ELR (cell line): Measurements from ENCODE around the gene PAM.
"Not testable (repeated sequence)": the region's sequence is repeated elsewhere in the genome, so short reads cannot be mapped to it uniquely, and the experiment has no call there.

Experiments used
- DNase-seq: peaks from one replicate; pipeline ENCODE4 v3.0.0-alpha.2; 2015; ENCODE audit warnings: low read depth

PAM gene

DNA sequence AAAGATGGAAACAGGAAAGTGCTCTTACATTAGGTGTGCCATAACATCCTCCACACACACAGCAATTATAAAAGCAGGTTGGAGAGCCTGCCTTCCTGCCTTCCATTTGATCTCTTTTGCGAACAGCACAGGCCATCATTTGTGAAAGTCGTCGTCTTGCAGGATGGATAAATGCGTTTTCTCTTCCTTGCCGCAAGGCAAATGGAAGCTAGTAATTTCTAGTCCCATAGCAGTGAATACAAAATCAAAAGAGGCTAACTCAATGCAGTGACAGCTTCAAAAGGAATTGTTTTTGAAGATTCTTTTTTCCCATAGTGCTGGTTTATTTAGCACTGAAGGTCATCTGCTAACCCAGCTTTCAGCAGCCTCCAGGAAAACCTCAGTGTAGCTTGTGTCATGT, 186.0 kb downstream of the PAM start:
- DNase-seq, result no peak

DNA sequence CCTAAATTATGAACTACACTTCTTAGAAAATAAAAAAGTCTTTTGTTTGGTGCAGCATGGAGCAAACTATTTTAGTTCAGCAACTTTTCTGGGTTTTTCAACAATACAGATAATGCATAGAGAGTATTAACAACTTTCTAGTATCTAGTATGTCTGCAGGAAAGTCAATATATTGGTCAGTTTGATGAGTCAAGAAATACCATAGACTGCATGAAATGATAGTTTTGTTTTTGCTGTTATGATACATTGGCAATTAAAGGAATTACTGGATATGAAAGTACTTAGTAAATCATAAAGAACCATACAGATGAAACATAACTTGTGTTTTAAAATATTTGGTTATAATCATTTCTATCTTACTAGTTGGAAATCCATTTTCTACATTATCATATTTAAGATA, 191.3 kb downstream of the PAM start:
- no peak for DNase-seq

- no peak for DNase-seq
Observed at GRCh38 chr5:102946971-102947370, 191.9 kb downstream of the PAM start.

DNA sequence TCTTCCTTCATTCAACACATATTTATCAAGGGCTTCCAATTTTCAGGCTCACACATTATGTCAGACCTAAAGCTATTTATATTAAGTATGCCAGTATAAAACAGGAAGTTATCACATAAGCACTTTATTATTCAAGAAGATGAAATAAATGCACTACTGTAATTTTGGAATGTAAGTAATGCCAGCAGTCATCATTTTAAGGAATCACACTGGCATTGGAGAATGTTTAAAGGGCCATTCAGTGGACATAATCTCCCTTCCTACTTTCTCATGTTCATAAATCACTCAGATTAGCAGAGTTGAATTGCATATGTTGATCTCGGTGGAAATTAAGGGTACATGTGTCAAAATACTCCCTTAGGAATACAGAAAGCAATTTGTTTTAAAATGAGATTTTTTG, 200.4 kb downstream of the PAM start:
- no peak for DNase-seq

GRCh38 chr5:102956599-102956998, 201.5 kb downstream of the PAM start:
- no peak for DNase-seq

DNA sequence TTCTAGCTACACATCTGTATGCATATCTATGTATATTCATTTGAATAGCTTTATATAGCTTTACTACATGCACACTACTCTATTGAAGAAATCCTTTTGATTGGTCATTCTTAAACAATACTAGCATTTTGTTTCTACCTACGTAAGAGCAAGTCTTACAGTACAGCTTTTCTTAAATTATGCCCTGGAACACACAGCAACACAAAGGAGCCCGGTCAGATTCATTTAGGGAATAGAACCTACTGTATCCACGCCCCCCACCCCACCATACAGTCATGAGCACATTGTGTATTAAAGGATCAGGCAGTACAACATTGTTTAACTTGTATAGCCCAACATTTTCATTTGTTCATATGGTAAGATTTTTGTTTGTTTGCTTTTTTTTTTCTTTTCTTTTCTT, 202.0 kb downstream of the PAM start:
- DNase-seq, result no peak

GRCh38 chr5:102958481-102959011, 203.4 kb downstream of the PAM start:
- DNase-seq, result peak; percentile 61

- peak; percentile 95 for DNase-seq
Observed at GRCh38 chr5:102959055-102959454, 203.9 kb downstream of the PAM start.

GRCh38 chr5:102961671-102962070, 206.6 kb downstream of the PAM start:
- DNase-seq, result no peak

GRCh38 chr5:102965653-102966052, 210.5 kb downstream of the PAM start:
- no peak for DNase-seq

DNA sequence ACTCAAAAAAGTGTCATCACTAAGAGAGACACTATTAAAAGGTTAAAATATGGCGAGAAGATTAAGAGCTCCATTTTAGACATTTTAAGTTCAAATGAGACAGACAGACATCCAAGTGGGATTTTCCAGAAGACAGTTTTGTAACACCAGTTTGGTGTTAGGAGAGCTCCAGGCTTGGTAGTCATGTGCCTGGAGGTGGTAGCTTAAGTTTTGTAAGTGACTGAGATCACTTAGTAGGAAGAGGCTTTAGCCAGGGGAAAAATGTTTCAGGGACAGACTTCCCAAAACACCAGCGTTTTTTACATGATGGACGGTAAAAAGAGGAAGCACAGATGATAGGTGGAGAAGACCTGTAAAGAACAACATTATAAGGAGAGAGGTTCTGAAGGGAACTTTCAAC, 214.5 kb downstream of the PAM start:
- no peak for DNase-seq

DNA sequence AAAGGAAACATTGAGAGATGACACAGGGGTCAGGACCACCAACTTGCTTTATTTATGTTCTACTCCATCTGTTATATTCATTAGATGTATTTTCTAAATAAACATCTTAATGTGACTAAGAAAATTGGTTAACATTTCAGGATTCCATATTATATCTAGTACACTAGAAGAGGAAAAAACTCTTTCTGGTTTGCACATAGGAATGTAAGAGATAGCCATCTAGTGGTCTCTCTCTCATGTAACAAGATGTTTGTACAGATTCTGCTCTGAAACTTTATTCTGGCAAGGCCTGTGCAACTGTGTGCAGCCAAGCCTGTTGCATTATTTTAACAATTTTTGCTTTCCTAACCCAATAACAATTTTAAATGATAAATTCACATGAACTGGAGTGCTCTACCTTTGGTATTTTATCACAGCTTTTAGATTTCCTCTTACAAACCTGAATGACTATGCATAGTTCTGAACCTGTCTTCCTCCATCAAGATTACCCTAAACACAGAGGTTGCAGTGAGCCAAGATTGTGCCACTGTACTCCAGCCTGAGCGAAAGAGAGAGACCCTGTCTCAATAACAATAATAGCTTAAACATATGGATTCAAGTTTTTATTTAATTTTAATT, 216.7 kb downstream of the PAM start:
- DNase-seq, result peak; percentile 64

DNA sequence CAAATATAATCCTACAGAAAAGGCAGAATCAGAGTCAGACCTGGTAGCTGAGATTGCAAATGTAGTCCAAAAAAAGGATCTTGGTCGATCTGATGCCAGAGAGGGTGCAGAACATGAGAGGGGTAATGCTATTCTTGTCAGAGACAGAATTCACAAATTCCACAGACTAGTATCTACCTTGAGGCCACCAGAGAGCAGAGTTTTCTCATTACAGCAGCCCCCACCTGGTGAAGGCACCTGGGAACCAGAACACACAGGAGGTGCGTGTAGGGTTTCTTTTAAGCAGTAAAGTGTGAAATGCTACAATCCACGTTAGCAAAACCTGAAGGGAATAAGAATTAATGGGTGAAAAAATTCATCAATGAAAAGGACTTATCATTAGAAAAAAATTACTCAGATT, 219.1 kb downstream of the PAM start:
- DNase-seq, result no peak

DNA sequence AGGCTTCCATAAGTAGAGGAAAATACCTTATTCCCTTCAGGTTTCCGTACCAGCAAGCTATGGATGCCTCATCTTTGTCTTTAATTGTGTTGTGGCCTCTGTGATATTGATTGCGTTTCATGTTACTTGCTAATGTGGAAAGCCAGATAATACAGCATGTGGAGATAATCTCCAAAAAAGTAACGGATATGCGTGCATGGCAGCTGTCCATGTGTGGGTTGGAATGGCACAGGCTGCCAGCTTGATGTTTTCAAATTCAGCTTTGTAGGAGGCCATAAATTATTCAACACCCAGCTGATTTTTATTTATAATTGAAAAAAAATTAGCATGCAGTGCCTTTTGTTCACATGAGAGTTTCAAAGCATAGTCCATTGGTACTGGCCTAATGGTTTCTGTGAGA, 219.9 kb downstream of the PAM start:
- no peak for DNase-seq

- peak; percentile 61 for DNase-seq
Observed at GRCh38 chr5:102975457-102976182, 220.5 kb downstream of the PAM start.

DNA sequence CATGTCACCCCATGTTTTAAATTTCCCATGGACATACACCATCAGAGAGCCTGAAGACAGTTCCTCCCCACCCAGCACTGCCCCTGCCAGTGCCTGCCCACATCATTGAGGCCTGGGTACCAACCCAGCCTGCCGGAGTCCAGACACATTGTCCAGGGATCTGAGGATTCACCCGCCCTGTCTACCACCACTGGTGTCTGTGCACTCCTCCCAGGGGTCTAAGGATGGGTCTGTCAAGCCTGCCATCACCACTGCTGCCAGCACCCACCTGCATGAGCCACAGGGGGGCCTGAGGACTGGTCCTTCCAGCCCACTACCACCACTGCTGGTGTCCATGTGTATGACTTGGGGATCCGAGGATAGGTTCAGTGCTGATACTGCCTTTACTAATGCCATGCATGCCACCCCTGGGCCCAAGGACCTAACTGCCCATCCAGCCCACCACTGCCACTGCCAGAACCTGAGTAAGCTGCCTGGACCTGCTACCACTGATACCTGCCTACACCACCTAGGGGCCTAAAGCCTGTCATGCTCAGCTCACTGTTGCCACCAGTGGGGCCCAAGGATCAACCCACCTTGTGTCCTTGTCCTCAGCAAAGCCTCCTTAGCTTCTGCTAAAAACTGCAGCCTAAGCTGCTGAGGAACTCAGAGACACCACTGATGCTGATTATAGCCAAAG, 227.0 kb downstream of the PAM start:
- DNase-seq, result no peak

- no peak for DNase-seq
Observed at GRCh38 chr5:102986074-102986473, 231.0 kb downstream of the PAM start.

DNA sequence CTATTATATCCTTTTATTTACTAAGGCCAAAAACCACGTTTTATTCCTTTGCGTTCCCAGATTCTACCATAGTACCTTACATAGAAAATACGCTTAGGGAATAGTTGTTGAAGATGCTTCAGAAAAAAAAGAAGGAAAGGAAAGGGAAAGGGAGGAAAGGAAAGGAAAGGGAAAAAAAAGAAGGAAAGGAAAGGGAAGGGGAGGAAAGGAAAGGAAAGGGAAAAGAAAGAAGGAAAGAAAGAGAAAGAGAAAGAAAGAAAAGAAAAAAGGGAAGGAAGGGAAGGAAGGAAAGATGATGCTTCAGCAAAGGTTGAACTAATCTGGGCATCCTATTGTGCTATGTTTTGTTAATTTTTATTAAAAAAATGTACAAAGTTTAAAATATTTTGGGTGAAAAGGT, 233.4 kb downstream of the PAM start:
- DNase-seq, result no peak

DNA sequence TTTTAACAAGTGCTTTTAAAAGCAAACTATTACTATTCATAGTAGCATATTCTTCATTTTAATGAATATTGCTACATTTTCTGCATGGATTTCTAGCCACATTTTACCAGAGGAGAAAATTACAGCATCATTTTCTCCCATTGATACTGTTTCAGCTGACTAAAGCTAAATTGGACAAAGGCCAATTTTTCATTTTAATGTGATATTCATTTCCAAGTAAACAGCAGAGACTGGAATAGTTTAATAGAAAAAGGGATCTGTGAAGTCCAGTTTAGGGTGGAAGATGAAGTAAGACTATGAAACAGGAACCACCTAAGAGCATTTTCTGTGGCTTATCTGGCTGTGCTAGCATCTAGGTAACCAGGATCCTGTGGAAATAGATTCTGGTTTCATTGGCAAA, 236.7 kb downstream of the PAM start:
- DNase-seq, result no peak

DNA sequence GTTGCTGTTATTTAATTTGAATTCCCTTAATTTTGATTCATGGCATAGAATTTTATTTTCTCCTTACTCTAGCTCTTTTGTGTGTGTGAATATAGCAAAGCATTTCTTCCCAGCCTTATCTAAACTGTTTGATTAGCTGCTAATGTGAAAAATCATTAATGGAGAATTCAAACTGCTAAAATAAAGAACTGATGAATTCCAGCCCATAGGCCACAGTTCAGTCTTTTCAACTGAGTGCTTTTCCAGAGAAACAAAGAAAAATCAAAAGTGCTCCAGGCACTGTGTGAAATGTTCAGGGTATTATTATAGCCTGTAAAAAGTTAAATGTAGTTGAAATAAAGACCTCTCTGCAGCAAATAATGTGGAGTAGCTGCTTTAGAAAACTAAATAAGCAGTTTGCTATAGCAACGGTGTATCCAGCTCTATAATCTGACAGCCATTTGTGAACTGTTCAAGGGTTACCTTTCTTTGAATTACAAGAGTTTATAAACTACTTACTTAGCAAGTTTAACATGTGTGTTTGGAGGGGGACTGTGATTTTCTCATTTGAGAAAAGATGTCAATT, 241.0 kb downstream of the PAM start:
- DNase-seq, result no peak

DNA sequence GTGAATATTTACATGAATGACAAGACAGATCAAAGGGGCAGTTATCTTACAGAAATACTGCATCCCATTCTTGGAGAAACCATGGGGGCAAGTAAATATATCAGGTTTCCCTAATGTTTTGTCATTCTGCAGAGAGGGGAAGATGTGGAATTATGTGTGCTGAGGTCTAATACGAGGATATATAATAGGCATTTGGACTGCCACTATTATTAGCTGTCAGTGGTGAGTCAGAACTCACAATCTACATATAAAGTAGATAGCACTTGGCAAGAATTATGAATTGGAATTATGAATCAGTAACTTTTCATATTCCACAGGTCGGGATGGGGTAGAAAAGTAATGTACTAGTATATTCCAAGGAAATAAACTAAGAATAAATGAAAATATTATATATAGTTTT, 243.1 kb downstream of the PAM start:
- peak; percentile 3 for DNase-seq

GRCh38 chr5:102999191-102999590, 244.1 kb downstream of the PAM start:
- no peak for DNase-seq

DNA sequence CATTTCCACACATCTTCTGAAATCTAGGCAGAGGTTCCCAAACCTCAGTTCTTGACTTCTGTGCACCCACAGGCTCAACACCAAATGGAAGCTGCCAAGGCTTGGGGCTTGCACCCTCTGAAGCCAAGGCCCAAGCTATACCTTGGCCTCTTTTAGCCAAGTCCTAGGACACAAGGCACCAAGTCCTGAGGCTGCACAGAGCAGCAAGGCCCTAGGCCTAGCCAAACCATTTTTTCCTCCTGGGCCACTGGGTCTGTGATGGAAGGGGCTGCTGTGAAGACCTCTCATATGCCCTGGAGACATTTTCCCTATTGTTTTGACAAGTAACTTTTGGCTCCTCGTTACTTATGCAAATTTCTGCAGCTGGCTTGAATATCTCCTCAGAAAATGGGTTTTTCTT, 244.5 kb downstream of the PAM start:
- not testable (repeated sequence) for DNase-seq
